IPS DF 6.9 (cell line): ENCODE measurements around the gene SAMM50.

ENCODE experiments used
- DNase-seq: peaks from one replicate; pipeline ENCODE4 v3.0.0-alpha.2; 2013; ENCODE audit warnings: low read depth, low spot score
- H3K27ac ChIP-seq: one replicate; pipeline ENCODE4 v1.5.1; 2013; ENCODE audit warnings: low read length, control low read depth
- H3K27me3 ChIP-seq: 2 replicates; pipeline ENCODE4 v1.6.1; 2013; ENCODE audit warnings: mild to moderate bottlenecking, low read length; ENCODE audit not compliant: control insufficient read depth, insufficient read depth
- H3K36me3 ChIP-seq: 2 replicates; pipeline ENCODE4 v1.6.1; 2013; ENCODE audit warnings: low read length; ENCODE audit not compliant: control insufficient read depth, insufficient read depth
- H3K4me1 ChIP-seq: 2 replicates; pipeline ENCODE4 v1.6.1; 2013; ENCODE audit warnings: low read length; ENCODE audit not compliant: control insufficient read depth, insufficient read depth
- H3K4me3 ChIP-seq: 2 replicates; pipeline ENCODE4 v1.5.1; 2013; ENCODE audit warnings: mild to moderate bottlenecking, low read length
- H3K9me3 ChIP-seq: 2 replicates; pipeline ENCODE4 v1.6.1; 2013; ENCODE audit warnings: low read length, inconsistent platforms; ENCODE audit not compliant: control insufficient read depth, insufficient read depth
- WGBS: extraction: QIAGEN DNeasy Blood & Tissue Kit; methylation state at CpG from one replicate; pipeline ENCODE4 v1.1.7; 2013; ENCODE audit warnings: mixed read lengths, missing lambda C conversion rate; ENCODE audit not compliant: insufficient read length, insufficient coverage; 5-methylcytosine and 5-hydroxymethylcytosine counted together

The SAMM50 gene

DNA sequence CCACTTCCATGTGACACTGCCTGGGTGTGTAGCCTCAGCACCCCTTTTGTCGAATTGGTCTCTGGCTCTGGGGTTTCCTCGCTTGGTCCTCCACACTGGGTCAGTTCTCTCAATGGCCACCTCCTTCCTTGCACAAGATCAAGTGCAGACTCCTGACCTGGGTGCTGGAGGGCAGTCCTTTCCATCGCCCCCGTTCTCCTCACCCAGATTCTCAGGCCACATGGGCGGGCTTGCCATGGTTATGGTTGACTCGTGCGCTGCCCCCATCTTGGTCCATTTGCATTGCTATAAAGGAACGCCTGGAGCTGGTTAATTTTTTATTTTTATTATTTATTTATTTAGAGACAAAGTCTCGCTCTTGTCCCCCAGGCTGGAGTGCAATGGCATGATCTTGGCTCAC lies 63.4 kb downstream of the SAMM50 start:
- WGBS: no CpG with 5 or more reads among the region's 9 CpGs
- no peaks in the 10 kb centered on the region for H3K36me3 ChIP-seq
- no peaks in the 10 kb centered on the region for H3K9me3 ChIP-seq
- no peak overlapping the region for H3K27ac ChIP-seq
- DNase-seq: no peak
- no peak overlapping the region for H3K4me3 ChIP-seq
- 0 out of 2 replicates have a peak, but pooled peaks cover 1% of the 10 kb centered on the region for H3K4me1 ChIP-seq
- H3K27me3 ChIP-seq: no peaks in the 10 kb centered on the region

DNA sequence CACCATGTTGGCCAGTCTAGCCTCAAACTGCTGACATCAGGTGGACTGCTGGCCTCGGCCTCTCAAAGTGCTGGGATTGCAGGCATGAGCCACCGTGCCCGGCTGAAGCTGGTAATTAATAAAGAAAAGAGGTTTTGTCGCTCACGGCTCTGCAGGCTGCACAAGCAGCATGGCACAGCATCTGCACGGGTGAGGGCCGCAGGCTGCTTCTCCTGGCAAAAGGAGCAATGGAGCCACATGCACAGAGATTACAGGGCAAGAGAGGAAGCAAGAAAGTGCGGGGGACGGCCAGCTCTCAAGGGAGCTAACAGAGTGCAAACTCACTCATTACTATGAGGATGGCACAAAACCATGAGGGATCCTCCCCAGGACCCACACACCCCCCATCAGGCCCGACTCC lies 64.2 kb downstream of the SAMM50 start:
- Histone ChIP-seq H3K9me3 (no peaks in the 10 kb centered on the region), H3K27ac (no peak overlapping the region)
- no CpG with 5 or more reads among the region's 10 CpGs for WGBS

DNA sequence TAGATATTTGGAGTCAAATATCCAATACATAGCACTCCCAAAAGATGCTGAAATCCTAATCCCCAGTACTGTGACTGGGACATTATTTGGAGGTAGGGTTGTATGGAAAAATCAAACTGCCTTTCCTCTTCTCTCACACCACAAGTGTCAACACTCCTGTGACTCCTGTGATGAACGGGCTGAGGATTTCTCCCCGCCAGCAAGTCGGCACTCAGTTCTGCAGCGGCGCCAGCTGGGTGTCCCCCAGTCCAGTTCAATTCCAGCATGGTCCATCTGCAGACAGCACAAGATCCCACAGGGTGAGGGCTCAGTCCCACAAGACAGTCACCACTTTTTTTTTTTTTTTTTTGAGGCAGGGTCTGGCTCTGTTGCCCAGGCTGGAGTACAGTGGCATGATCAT lies 64.6 kb downstream of the SAMM50 start:
- WGBS: no CpG with 5 or more reads among the region's 5 CpGs
- Histone ChIP-seq H3K36me3 (no peaks in the 10 kb centered on the region), H3K27me3 (no peaks in the 10 kb centered on the region), H3K27ac (no peak overlapping the region), H3K4me3 (no peak overlapping the region), H3K9me3 (no peaks in the 10 kb centered on the region), H3K4me1 (0 out of 2 replicates have a peak, but pooled peaks cover 1% of the 10 kb centered on the region)
- no peak for DNase-seq

More for the DNA sequence above, 64.2 kb downstream of the SAMM50 start:
- Histone ChIP-seq H3K4me1 (0 out of 2 replicates have a peak, but pooled peaks cover 1% of the 10 kb centered on the region), H3K27me3 (no peaks in the 10 kb centered on the region), H3K36me3 (no peaks in the 10 kb centered on the region), H3K4me3 (no peak overlapping the region)
- DNase-seq: no peak

DNA sequence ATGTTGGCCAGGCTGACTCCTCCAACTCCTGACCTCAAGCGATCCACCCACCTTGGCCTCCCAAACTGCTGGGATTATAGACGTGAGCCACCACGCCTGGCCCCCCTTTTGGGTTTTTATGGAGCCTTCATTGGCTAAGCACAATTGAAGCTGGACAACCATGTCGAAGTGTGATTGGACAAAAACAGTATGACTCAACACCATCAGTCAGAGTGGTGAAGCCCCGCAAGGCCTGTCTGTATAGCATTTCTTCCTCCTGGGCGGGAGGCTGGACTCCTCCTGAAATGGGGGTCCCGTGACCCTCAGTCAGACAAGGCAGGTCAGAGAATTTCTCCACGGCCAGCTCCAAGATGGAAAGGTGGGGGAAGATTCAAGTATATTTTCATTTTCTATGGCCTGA lies 65.7 kb downstream of the SAMM50 start:
- peaks cover 3% of the 10 kb centered on the region; the same call in 1 of the 2 replicates for H3K4me1 ChIP-seq
- no peaks in the 10 kb centered on the region for H3K9me3 ChIP-seq
- WGBS: no CpG with 5 or more reads among the region's 8 CpGs
- H3K27me3 ChIP-seq: no peaks in the 10 kb centered on the region
- no peak overlapping the region for H3K27ac ChIP-seq
- no peaks in the 10 kb centered on the region for H3K36me3 ChIP-seq
- no peak overlapping the region for H3K4me3 ChIP-seq
- no peak for DNase-seq

DNA sequence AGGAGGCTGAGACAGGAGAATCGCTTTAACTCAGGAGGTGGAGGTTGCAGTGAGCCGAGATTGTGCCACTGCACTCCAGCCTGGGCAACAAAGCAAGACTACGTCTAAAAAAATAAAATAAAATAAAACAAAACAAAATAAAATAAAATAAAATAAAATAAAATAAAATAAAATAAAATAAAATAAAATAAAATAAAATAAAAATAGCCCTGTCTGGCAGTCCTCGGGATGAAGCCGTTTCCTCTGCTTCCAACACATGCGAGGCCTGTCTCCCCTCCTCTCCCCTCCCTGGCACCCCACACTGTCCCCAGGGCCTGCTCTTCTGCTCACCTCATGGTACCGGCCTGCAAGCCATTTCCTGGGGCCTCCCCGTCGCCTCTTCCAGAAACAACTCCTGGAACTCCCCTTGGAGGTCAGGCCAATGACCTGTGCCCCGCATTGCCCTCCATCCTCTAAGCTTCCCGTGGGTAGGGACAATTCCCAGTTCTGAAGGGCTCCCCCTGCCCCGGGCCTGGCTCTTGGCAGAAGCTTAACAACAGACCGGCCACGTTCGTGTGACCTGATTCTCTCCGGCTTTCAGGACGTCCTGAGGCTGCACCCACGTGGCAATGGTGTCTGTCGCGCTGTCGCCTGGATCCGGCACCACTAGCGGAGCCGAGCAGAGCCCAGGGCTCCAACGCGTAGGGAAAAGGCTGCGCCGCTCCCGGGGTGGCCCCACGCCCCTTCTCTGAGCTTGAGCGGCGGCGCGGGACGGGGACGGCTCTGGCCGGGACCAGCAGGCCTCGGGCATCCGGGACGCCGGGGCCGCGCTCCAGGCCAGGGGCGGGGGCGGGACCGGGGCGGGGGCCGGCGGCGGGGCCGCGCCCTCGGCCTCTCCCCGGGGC lies 68.4 kb downstream of the SAMM50 start:
- no peak overlapping the region for H3K27ac ChIP-seq
- no peaks in the 10 kb centered on the region for H3K36me3 ChIP-seq
- H3K4me3 ChIP-seq: peak overlapping the region; percentile 64
- DNase-seq: no peak
- WGBS: no CpG with 5 or more reads among the region's 54 CpGs
- no peaks in the 10 kb centered on the region for H3K9me3 ChIP-seq
- no peaks in the 10 kb centered on the region for H3K27me3 ChIP-seq
- peaks cover 3% of the 10 kb centered on the region; the same call in 1 of the 2 replicates for H3K4me1 ChIP-seq

DNA sequence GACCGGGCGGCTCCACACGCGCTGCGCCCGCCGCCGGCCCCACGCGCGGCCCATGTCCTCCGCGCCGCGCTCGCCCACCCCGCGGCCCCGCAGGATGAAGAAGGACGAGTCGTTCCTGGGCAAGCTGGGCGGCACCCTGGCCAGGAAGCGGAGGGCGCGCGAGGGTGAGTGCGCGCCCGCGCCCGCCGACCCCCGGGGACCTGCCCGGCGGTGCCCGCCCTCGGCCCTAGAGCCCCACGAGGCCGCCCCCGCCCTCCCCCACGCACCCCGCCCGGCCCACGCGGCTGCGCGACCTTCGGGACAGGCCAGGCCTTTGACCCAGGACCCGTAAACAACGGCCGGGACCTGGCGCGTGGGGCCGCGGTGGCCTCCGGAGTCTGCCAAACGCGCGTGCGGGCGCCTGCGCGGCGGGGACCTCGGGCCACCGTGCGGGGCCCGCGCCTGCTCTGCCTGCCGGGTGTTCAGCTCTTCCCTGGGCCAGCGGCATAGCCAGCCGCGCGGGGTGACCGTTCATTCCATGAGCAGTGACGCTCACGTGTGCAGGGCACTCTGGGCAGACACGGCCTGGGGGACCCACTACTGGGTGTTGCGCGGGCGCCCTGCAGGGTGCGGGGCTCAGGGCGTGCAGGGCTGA lies 69.2 kb downstream of the SAMM50 start, which contains the start of gene PARVB:
PARVB (plus strand) TSS at position 15 of the 634 bp plus-strand sequence; CDS start at position 53, 38 bp downstream.
- Histone ChIP-seq H3K27ac (no peak within 1 kb of the TSS), H3K27me3 (no peaks in the 10 kb centered on the region), H3K4me3 (peak within 1 kb of the TSS; percentile 64), H3K4me1 (peaks cover 3% of the 10 kb centered on the region; the same call in 1 of the 2 replicates), H3K9me3 (no peaks in the 10 kb centered on the region), H3K36me3 (no peaks in the 10 kb centered on the region)
- DNase-seq: no peak
- WGBS: no CpG with 5 or more reads among the region's 83 CpGs

DNA sequence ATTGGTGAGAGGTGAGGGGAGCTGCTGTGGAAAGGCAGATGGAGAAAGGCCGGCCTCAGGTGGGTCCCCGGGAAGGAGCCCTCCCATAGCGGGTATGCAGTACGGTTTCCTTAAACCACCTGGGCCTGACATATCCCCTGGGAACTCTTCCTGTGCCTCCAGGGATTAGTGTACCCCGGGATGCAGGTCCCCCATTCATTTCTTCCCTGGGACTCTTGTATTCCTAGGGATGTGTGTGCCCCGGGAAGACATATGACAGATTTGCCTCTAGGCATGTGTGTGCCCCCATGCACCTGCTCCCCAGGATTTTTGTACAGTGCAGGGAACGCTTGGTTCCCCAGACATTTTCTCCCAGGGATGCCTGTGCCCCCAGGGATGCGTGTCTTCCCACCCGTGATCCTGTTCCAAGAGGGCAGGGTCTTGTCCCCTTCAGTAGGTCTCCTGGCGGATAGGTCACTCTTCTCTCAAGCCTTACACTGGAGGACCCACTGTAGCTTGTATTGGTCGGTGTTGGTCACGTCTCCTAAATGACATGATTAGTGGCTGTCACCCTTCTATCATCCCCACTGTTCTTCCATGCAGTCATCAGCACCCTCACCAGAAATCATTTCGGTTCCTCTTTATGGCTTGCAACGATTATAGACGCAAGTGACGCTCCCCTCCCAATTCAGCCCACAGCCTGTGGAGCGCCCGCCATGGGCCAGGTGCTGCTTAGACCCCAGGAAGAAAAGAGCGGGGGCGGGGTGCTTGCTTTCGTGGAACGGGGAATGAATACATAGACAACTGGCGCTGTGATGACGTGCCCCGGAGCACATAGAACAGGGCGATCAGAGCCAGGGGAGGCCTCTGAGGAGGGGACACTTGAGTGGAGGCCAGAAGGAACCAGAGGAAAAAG lies 70.2 kb downstream of the SAMM50 start:
- peaks cover 3% of the 10 kb centered on the region; the same call in 1 of the 2 replicates for H3K4me1 ChIP-seq
- no peak for DNase-seq

DNA sequence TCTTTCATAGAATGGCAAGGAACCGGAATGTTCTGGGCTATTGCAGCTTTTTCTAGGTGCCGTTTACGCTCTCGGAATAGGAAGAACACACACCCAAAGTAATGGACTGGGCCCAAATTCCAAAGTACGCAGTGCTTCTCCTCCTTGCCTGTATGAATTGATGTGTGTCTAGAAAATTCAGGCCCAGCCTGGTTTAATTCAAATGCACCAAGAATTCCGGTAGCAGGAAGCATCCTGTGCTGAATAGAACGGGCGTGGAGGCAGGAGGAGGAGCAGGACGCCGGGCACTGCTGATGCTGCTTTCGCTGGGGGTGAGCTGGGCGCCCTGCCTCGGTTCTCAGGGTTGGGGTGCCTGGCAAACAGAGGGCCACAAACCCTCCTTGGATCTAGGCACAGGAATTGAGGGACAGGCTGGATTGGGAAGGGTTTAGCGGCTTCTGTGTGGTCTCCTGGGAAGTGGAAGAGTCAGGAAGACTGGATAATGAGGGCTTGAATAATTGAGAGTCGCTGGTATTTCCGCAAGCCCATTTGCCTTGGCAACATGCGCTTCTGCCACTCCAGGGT lies 70.9 kb downstream of the SAMM50 start:
- no CpG with 5 or more reads among the region's 17 CpGs for WGBS
- H3K27ac ChIP-seq: no peak overlapping the region

More for the DNA sequence above, 70.2 kb downstream of the SAMM50 start:
- WGBS: no CpG with 5 or more reads among the region's 26 CpGs
- Histone ChIP-seq H3K36me3 (no peaks in the 10 kb centered on the region), H3K27me3 (no peaks in the 10 kb centered on the region), H3K9me3 (no peaks in the 10 kb centered on the region), H3K27ac (no peak overlapping the region), H3K4me3 (no peak overlapping the region)

DNA sequence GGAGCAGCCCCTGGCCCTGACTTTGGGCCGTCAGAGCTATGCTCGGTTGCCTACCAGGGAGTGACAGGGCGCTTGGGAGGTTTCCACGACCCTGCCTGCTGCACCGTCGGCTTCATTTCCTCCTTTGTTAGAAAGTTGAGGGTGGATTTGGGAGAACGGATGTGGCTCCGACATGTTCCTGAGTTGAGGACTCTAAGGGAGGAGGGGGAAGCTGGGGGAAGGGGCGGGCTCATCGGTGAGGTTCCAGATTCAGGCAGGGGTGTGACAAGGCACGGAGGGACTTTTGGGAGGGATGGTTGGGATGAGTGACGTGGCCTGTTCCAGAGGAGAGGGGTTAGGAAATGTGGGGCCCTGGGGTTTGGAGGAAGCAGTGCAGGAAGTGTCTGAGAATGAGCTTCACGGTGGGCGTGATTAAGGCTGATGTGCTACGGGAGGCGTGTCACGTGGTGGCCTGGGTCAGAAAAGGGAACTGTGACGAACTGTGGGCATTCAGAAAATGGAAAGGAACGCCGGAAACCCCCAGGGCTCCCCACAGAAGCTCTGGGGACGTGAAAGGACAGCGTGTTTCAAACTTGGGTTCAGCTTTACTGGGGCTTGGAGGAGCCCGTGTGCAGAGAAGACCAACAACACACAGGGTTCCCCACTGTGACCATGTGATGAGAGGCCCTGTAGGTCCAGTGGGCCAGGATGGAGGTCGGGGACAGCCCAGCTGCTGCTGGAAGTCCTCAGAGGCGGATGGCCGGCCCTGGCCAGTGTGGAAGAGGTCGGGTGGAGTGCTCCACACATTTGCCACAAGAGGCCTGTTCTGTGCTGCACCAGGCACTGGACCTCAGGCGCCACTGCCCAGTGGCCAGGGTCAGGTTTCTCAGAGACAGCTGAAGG lies 71.6 kb downstream of the SAMM50 start:
- H3K4me3 ChIP-seq: no peak overlapping the region
- no peaks in the 10 kb centered on the region for H3K36me3 ChIP-seq
- WGBS: no CpG with 5 or more reads among the region's 28 CpGs
- peaks cover 3% of the 10 kb centered on the region; the same call in 1 of the 2 replicates for H3K4me1 ChIP-seq
- no peaks in the 10 kb centered on the region for H3K27me3 ChIP-seq
- H3K27ac ChIP-seq: no peak overlapping the region
- H3K9me3 ChIP-seq: no peaks in the 10 kb centered on the region
- DNase-seq: no peak

More for the DNA sequence above, 70.9 kb downstream of the SAMM50 start:
- no peak overlapping the region for H3K4me3 ChIP-seq
- no peaks in the 10 kb centered on the region for H3K27me3 ChIP-seq
- H3K9me3 ChIP-seq: no peaks in the 10 kb centered on the region
- H3K4me1 ChIP-seq: peaks cover 3% of the 10 kb centered on the region; the same call in 1 of the 2 replicates
- DNase-seq: no peak
- H3K36me3 ChIP-seq: no peaks in the 10 kb centered on the region
